Measurements from ENCODE around the gene MEAF6. TPM values are rescaled to one million over a fixed set of nuclear protein-coding genes. Genes with fewer than 3 reads are reported as not detected.

Gene MEAF6
- total RNA-seq, 2 donors from 2014 or later, result 43.9 to 68.8 TPM

DNA sequence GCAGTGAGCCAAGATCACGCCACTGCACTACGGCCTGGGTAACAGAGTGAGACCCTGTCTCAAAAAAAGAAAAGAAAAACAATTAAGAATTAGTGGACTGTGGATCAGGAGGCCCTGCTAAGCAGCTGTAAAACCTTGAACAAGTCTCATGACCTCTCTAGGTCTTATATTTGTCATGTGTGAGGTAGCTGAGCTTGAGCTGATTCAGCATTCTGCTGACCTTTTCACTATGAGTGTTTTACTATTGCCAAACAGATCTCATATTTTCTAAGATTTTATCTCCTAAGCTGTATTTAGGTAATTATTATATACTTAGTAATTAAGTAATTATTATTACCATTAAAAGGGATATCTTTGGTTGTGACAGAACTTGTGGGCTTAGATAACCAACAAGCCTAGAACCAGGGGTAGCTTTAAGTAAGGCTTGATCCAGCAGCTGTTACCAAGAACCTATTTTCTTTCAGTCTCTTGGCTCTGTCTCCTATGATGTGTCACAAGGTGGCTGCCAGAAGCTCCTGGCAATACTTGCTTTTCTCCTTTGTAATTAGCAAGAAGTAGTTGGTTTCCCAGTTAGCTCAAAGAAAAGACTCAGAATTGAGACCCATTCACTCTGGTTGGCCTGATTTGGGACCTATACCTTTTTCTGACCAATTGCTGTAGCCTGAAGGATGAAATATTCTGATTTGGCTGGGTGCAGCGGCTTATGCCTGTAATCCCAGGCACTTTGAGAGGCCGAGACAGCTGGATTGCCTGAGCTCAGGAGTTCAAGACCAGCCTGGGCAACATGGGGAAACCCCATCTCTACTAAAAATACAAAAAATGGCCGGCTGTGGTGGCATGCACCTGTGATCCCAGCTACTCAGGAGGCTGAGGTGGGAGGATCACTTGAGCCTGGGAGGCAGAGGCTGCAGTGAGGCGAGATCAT lies 48.7 kb downstream of the MEAF6 start:
- H3K4me3 ChIP-seq, result no peak overlapping the region
- peaks cover 4 to 9% of the 10 kb centered on the region in 2 donors for H3K4me1 ChIP-seq (ENCODE audit: control insufficient read depth in 1 of 2, low read depth in 2 of 2)
- ATAC-seq (ENCODE audit: insufficient number of reproducible peaks, low FRiP score, low read depth) (no peak), DNase-seq (ENCODE audit: low spot score) (no peak)
- peak overlapping the region in 1 of 2 donors; percentile 27 for H3K27ac ChIP-seq
- H3K27me3 ChIP-seq (replicated peaks; ENCODE audit: insufficient read depth), result no peaks in the 10 kb centered on the region
- H3K36me3 ChIP-seq, result no peaks in the 10 kb centered on the region
- TF ChIP-seq, protein P1, sequence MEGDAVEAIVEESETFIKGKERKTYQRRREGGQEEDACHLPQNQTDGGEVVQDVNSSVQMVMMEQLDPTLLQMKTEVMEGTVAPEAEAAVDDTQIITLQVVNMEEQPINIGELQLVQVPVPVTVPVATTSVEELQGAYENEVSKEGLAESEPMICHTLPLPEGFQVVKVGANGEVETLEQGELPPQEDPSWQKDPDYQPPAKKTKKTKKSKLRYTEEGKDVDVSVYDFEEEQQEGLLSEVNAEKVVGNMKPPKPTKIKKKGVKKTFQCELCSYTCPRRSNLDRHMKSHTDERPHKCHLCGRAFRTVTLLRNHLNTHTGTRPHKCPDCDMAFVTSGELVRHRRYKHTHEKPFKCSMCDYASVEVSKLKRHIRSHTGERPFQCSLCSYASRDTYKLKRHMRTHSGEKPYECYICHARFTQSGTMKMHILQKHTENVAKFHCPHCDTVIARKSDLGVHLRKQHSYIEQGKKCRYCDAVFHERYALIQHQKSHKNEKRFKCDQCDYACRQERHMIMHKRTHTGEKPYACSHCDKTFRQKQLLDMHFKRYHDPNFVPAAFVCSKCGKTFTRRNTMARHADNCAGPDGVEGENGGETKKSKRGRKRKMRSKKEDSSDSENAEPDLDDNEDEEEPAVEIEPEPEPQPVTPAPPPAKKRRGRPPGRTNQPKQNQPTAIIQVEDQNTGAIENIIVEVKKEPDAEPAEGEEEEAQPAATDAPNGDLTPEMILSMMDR (IDR thresholded peaks at IDR 0.05), result no peak
- H3K9me3 ChIP-seq, result no peaks in the 10 kb centered on the region

DNA sequence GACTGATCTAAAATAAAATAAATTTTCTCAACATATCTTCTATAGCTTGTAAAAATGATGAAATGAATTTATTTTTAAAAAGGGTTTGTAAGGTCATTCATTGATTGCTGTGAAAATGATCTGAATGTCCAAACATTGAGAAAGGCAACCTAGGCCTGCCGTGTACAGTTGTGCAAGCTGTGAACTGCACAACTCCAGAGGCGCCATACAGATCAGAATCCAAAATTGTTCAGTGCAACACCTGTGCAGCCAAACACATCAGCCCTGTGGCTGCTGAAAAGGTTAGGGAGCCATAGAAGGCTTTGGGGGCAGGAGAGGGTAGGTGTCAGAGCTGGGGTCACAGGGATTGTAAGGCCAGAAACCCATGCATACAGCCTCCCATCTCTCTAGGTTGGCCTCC lies 50.1 kb downstream of the MEAF6 start:
- ATAC-seq (ENCODE audit: insufficient number of reproducible peaks, low FRiP score, low read depth) (no peak), DNase-seq (ENCODE audit: low spot score) (no peak)
- peaks cover 0 to 5% of the 10 kb centered on the region in 2 donors for H3K4me1 ChIP-seq (ENCODE audit: control insufficient read depth in 1 of 2, low read depth in 2 of 2)
- H3K4me3 ChIP-seq, result no peak overlapping the region
- no peaks in the 10 kb centered on the region for H3K9me3 ChIP-seq
- no peaks in the 10 kb centered on the region for H3K27me3 ChIP-seq (replicated peaks; ENCODE audit: insufficient read depth)
- H3K36me3 ChIP-seq, result peaks cover 3% of the 10 kb centered on the region
- TF ChIP-seq, protein P1 (IDR thresholded peaks at IDR 0.05), result no peak
- no peak overlapping the region for H3K27ac ChIP-seq

DNA sequence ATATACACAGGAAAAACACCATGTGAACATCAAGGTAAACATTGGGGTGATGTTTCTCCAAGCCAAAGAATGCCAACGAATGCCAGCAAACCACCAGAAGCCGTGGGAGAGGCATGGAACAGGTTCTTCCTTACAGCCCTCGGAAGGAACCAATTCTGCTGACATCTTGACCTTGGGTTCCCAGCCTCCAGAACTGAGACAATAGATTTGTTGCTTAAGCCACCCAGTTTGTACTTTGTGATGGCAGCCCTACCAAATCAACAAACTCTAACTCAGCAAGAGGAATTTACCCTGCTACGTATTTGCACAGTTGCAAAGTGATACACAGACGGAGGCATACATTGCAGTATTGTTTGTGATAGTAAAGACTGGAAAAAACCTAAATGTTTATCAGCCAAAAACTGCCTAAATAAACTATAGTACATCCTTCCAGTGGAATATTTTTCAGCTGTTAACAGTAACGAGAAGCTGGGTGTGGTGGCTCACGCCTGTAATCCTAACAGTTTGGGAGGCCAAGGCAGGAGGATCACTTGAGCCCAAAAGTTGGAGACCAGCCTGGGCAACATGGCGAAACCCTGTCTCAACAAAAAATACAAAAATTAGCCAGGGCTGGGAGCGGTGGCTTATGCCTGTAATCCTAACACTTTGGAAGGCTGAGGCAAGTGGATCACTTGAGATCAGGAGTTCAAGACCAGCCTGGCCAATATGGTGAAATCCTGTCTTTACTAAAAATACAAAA lies 52.7 kb downstream of the MEAF6 start:
- H3K36me3 ChIP-seq, result peaks cover 3% of the 10 kb centered on the region
- no peak overlapping the region for H3K4me3 ChIP-seq
- H3K9me3 ChIP-seq, result no peaks in the 10 kb centered on the region
- no peak for DNase-seq (ENCODE audit: low spot score)
- no peak overlapping the region for H3K27ac ChIP-seq
- ATAC-seq (ENCODE audit: insufficient number of reproducible peaks, low FRiP score, low read depth), result no peak
- TF ChIP-seq, protein P1 (IDR thresholded peaks at IDR 0.05), result no peak
- H3K4me1 ChIP-seq (ENCODE audit: control insufficient read depth in 1 of 2, low read depth in 2 of 2), result no peaks in the 10 kb centered on the region
- no peaks in the 10 kb centered on the region for H3K27me3 ChIP-seq (replicated peaks; ENCODE audit: insufficient read depth)

DNA sequence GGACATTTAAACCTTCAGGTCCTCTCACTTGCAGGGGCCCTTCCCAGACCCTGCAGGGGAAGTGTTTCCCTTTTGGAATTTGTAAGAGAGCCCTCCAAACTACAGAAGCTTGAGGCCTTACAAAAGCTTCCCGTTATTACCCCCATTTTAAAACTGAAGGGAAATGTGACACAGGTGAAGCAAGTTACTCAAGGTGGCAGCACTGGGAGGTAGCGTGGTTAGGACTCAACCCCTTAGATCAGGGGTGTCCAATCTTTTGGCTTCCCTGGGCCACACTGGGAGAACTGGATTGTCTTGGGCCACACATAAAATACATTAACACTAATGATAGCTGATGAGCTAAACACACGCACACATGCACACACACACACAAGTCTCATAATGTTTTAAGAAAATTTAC lies 56.0 kb downstream of the MEAF6 start:
- Histone ChIP-seq H3K9me3 (no peaks in the 10 kb centered on the region), H3K36me3 (peaks cover 3% of the 10 kb centered on the region), H3K27ac (no peak overlapping the region), H3K27me3 (replicated peaks; ENCODE audit: insufficient read depth) (no peaks in the 10 kb centered on the region), H3K4me1 (ENCODE audit: control insufficient read depth in 1 of 2, low read depth in 2 of 2) (peaks cover 0 to 5% of the 10 kb centered on the region in 2 donors), H3K4me3 (no peak overlapping the region)
- no peak for DNase-seq (ENCODE audit: low spot score)
- ATAC-seq (ENCODE audit: insufficient number of reproducible peaks, low FRiP score, low read depth), result no peak
- TF ChIP-seq, protein P1 (IDR thresholded peaks at IDR 0.05), result no peak

DNA sequence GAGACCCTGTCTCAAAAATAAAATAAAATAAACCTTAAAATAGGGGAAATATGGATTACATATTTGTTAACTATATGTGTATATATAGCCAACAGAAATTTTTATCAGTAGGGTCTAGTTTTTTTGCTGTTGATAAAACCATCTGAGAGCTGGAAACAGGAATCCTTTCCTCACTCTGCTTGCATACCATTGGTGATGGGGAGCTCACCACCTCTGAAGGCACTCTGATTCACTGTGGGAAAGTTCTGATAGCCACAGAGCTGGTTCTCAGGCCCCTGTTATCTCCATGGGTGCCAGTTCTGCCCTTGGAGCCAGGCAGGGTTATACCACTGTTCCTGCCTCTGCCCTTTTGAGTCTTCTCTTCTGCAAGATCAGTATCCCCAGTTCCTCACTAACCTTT lies 58.0 kb downstream of the MEAF6 start:
- no peak for ATAC-seq (ENCODE audit: insufficient number of reproducible peaks, low FRiP score, low read depth)
- H3K27ac ChIP-seq, result no peak overlapping the region
- H3K27me3 ChIP-seq (replicated peaks; ENCODE audit: insufficient read depth), result no peaks in the 10 kb centered on the region
- H3K36me3 ChIP-seq, result peaks cover 3% of the 10 kb centered on the region
- DNase-seq (ENCODE audit: low spot score), result no peak
- peaks cover 0 to 5% of the 10 kb centered on the region in 2 donors for H3K4me1 ChIP-seq (ENCODE audit: control insufficient read depth in 1 of 2, low read depth in 2 of 2)
- H3K9me3 ChIP-seq, result no peaks in the 10 kb centered on the region
- no peak overlapping the region for H3K4me3 ChIP-seq
- TF ChIP-seq, protein P1 (IDR thresholded peaks at IDR 0.05), result no peak

Data from thoracic aorta (tissue), 2 donors.